ENCODE measurements around the gene ITGAE. TPM values are rescaled to one million over a fixed set of nuclear protein-coding genes. Genes with fewer than 3 reads are reported as not detected.

Gene ITGAE
- total RNA-seq, 1 donor from 2014 or later: 47.5 TPM

- peaks cover 4% of the 10 kb centered on the region for H3K27me3 Mint-ChIP-seq (ENCODE audit: insufficient read depth, low read depth)
- DNase-seq (ENCODE audit: low spot score): no peak
- Histone ChIP-seq H4K20me1 (ENCODE audit: low read depth) (peaks cover 4% of the 10 kb centered on the region), H3K79me2 (ENCODE audit: low read depth) (no peaks in the 10 kb centered on the region), H3K4me1 (no peaks in the 10 kb centered on the region), H3K9me3 (ENCODE audit: low read depth) (no peaks in the 10 kb centered on the region), H3K27ac (no peak overlapping the region), H3K9ac (no peak overlapping the region), H3K27me3 (no peaks in the 10 kb centered on the region), H2AFZ (replicated peaks) (no peak overlapping the region), H3K36me3 (no peaks in the 10 kb centered on the region), H3K4me2 (no peak overlapping the region), H3K4me3 (no peak overlapping the region), H3F3A (ENCODE audit: low read depth) (peaks cover 8% of the 10 kb centered on the region)
- H3K4me3 Mint-ChIP-seq: no peak overlapping the region
- peaks cover 18% of the 10 kb centered on the region for H3K4me1 Mint-ChIP-seq
- no peaks in the 10 kb centered on the region for H3K36me3 Mint-ChIP-seq
- no peak overlapping the region for H3K27ac Mint-ChIP-seq
- H3K9me3 Mint-ChIP-seq: no peaks in the 10 kb centered on the region
- TF ChIP-seq EZH2phosphoT487 (IDR thresholded peaks at IDR 0.05) (no peak), CTCF (IDR thresholded peaks at IDR 0.05) (no peak), EZH2 (IDR thresholded peaks at IDR 0.05) (no peak)
Measured at GRCh38 chr17:3798273-3799180, 2.5 kb downstream of the ITGAE start.

GRCh38 chr17:3796822-3797170, 4.2 kb downstream of the ITGAE start:
- no peaks in the 10 kb centered on the region for H3K4me1 ChIP-seq
- peaks cover 8% of the 10 kb centered on the region for H3F3A ChIP-seq (ENCODE audit: low read depth)
- H3K9me3 Mint-ChIP-seq: no peaks in the 10 kb centered on the region
- H2AFZ ChIP-seq (replicated peaks): no peak overlapping the region
- no peak overlapping the region for H3K27ac Mint-ChIP-seq
- H3K79me2 ChIP-seq (ENCODE audit: low read depth): no peaks in the 10 kb centered on the region
- DNase-seq (ENCODE audit: low spot score): no peak
- H3K9me3 ChIP-seq (ENCODE audit: low read depth): no peaks in the 10 kb centered on the region
- no peak overlapping the region for H3K4me3 Mint-ChIP-seq
- peaks cover 4% of the 10 kb centered on the region for H4K20me1 ChIP-seq (ENCODE audit: low read depth)
- no peak overlapping the region for H3K27ac ChIP-seq
- no peaks in the 10 kb centered on the region for H3K27me3 ChIP-seq
- no peak overlapping the region for H3K9ac ChIP-seq
- H3K36me3 Mint-ChIP-seq: no peaks in the 10 kb centered on the region
- peaks cover 18% of the 10 kb centered on the region for H3K4me1 Mint-ChIP-seq
- H3K36me3 ChIP-seq: no peaks in the 10 kb centered on the region
- H3K27me3 Mint-ChIP-seq (ENCODE audit: insufficient read depth, low read depth): peaks cover 4% of the 10 kb centered on the region
- H3K4me3 ChIP-seq: no peak overlapping the region
- no peak overlapping the region for H3K4me2 ChIP-seq
- TF ChIP-seq CTCF (IDR thresholded peaks at IDR 0.05): no peak
- no peak for TF ChIP-seq EZH2phosphoT487 (IDR thresholded peaks at IDR 0.05)
- no peak for TF ChIP-seq EZH2 (IDR thresholded peaks at IDR 0.05)

- Histone ChIP-seq H3K9me3 (ENCODE audit: low read depth) (no peaks in the 10 kb centered on the region), H3K36me3 (no peaks in the 10 kb centered on the region), H2AFZ (replicated peaks) (no peak overlapping the region), H3K27ac (no peak overlapping the region), H3K27me3 (no peaks in the 10 kb centered on the region), H3K79me2 (ENCODE audit: low read depth) (no peaks in the 10 kb centered on the region), H3K4me3 (no peak overlapping the region), H3K9ac (no peak overlapping the region), H4K20me1 (ENCODE audit: low read depth) (peaks cover 3% of the 10 kb centered on the region), H3K4me2 (no peak overlapping the region), H3F3A (ENCODE audit: low read depth) (peaks cover 8% of the 10 kb centered on the region), H3K4me1 (no peaks in the 10 kb centered on the region)
- Mint-ChIP-seq H3K4me3 (no peak overlapping the region), H3K9me3 (no peaks in the 10 kb centered on the region), H3K27ac (no peak overlapping the region), H3K36me3 (no peaks in the 10 kb centered on the region), H3K27me3 (ENCODE audit: insufficient read depth, low read depth) (peaks cover 4% of the 10 kb centered on the region), H3K4me1 (peaks cover 22% of the 10 kb centered on the region)
- TF ChIP-seq EZH2phosphoT487 (IDR thresholded peaks at IDR 0.05) (no peak), EZH2 (IDR thresholded peaks at IDR 0.05) (no peak), CTCF (IDR thresholded peaks at IDR 0.05) (no peak)
- DNase-seq (ENCODE audit: low spot score): no peak
Measured at GRCh38 chr17:3796110-3796821, 4.7 kb downstream of the ITGAE start.
